AG04449 (cell line): Measurements from ENCODE around the gene PLPPR4.
A peak's percentile ranks its signal among the peaks of the same experiment; 100 is the strongest.

Experiments
- CTCF ChIA-PET: fragments of 350-600 bp; formaldehyde crosslinking; extraction: SDS; loops from one replicate; lab custom pipeline; 2021; ENCODE audit warnings: antibody characterized with exemption; lab: Yijun Ruan, JAX
- POLR2A ChIA-PET: fragments of 400-600, 350-600 bp; formaldehyde crosslinking; extraction: SDS; loops from one replicate; lab custom pipeline; 2020; ENCODE audit warnings: antibody characterized with exemption, inconsistent platforms; lab: Yijun Ruan, JAX
- DNase-seq: peaks from one replicate; pipeline ENCODE4 v3.0.0-alpha.2; 2010; ENCODE audit warnings: low read depth, low spot score
- H3K4me3 ChIP-seq: 2 replicates; pipeline ENCODE4 v1.5.1; 2011; ENCODE audit warnings: low read depth, mild to moderate bottlenecking, control low read depth, low read length
- TF ChIP-seq, protein P1 (sequence below): IDR thresholded peaks from one replicate; pipeline ENCODE4 v1.5.1; 2011; ENCODE audit warnings: mild to moderate bottlenecking, moderate library complexity, low read length, control low read depth, inconsistent platforms; ENCODE audit not compliant: insufficient read depth; ENCODE audit errors: missing control alignments

Gene PLPPR4, protein sequence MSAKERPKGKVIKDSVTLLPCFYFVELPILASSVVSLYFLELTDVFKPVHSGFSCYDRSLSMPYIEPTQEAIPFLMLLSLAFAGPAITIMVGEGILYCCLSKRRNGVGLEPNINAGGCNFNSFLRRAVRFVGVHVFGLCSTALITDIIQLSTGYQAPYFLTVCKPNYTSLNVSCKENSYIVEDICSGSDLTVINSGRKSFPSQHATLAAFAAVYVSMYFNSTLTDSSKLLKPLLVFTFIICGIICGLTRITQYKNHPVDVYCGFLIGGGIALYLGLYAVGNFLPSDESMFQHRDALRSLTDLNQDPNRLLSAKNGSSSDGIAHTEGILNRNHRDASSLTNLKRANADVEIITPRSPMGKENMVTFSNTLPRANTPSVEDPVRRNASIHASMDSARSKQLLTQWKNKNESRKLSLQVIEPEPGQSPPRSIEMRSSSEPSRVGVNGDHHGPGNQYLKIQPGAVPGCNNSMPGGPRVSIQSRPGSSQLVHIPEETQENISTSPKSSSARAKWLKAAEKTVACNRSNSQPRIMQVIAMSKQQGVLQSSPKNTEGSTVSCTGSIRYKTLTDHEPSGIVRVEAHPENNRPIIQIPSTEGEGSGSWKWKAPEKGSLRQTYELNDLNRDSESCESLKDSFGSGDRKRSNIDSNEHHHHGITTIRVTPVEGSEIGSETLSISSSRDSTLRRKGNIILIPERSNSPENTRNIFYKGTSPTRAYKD

DNA sequence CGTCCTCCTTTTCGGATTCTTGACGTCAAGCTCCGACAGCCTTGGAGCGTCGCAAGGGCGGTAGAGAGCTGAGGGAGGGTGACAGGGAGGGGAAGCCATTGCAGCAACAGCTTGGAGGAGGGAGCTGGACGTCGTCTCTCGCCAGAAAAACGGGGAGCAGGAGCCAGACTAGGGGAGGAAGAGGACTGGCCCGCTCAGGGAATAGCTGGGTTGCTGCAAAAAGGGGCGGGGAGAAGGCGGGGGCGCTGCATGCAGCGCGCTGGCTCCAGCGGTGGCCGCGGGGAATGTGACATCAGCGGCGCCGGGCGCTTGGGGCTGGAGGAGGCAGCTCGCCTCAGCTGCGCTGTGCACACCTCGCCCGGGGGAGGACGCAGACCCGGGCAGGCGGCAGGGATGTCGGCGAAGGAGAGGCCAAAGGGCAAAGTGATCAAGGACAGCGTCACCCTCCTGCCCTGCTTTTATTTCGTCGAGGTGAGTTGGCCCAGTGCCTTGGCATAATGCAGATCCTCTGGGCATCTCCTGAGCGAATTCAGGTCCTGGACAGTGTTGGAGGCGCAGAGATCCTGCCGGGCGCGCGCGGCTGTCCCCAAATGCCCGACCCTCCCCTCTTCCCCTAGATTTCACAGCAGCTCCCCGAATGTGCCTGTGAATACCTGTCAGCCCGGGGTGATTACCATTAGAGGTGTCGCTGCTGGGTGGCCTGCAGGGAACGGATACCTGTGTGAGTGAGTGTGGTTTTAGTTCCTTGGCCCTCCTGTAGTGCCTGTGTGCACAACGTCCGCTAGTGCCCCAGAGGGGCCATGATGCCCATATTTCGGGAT lies at the start of gene PLPPR4:
PLPPR4 (plus strand) TSS at position 292 of the 821 bp plus-strand sequence; CDS start at position 394, 102 bp downstream.
- TF ChIP-seq, protein P1, sequence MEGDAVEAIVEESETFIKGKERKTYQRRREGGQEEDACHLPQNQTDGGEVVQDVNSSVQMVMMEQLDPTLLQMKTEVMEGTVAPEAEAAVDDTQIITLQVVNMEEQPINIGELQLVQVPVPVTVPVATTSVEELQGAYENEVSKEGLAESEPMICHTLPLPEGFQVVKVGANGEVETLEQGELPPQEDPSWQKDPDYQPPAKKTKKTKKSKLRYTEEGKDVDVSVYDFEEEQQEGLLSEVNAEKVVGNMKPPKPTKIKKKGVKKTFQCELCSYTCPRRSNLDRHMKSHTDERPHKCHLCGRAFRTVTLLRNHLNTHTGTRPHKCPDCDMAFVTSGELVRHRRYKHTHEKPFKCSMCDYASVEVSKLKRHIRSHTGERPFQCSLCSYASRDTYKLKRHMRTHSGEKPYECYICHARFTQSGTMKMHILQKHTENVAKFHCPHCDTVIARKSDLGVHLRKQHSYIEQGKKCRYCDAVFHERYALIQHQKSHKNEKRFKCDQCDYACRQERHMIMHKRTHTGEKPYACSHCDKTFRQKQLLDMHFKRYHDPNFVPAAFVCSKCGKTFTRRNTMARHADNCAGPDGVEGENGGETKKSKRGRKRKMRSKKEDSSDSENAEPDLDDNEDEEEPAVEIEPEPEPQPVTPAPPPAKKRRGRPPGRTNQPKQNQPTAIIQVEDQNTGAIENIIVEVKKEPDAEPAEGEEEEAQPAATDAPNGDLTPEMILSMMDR = no peak
- POLR2A ChIA-PET = no interaction called here
- no peak for DNase-seq
- CTCF ChIA-PET = interaction anchor here (1.1 kb wide), 1 partner anchor 464 kb away, joined by 3 read pairs; no protein-coding TSS in a partner anchor
- peak within 1 kb of the TSS; percentile 74 for H3K4me3 ChIP-seq

DNA sequence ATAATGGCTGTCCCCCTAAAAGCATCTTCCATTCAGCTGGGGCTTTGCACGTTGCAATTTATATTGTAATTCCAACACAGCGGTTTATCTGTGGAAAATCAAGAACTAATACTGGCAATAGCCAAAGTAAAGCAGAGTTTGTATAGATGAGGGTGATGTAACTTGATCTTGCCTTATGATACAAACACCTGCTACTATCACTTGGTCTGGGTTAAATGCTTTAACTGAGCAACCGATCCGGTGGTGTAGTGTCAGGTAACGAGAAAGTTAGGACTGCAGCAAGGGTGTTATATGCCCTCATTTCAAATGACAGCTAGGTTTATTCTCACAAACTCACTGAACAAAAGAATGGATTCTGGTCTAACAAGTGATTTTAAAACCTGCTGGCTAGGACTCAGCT lies 47.3 kb upstream of the PLPPR4 start:
- DNase-seq = no peak
- H3K4me3 ChIP-seq = no peak overlapping the region
- POLR2A ChIA-PET = no interaction called here
- CTCF ChIA-PET = no interaction called here
- TF ChIP-seq, protein P1 = no peak

DNA sequence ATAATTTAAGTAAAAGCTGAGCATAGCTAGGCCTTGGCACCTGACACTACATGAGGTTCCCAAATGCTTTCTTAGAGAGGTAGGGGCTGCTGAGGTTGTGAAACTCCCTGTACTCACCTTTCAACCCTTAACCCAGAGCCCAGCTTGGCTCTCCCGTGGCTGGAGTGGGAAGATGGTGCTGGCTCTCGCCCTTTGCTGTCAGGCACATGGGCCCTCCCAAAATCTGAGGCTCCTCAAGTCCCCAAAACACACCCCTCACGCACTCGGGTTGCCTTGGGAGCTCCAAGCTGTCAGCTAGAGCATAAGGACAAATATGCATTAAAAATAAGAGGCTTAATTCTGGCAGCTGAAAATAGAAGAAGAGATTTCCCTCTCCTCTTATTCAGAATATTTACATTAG lies 46.7 kb upstream of the PLPPR4 start:
- no peak for DNase-seq
- ChIA-PET POLR2A (no interaction called here), CTCF (no interaction called here)
- TF ChIP-seq, protein P1 = no peak
- no peak overlapping the region for H3K4me3 ChIP-seq

DNA sequence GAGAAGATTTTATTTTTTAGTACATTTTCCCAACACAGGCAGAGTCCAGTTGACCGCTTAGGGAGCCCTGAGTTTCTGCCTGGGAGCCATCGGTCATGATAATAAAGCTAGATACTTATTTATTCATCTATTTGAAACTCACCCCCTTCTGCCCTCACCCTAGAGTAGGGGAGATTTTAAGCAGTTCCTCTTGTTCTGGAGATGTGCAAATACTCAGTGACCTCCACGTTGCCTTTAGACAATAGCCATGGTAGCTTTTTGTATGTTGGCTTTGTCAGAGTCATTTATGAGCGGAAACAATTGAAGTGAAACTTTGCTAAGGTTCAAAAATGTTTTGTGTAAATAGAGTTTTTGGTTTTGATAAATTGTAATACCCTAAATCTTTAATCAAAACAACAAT lies 45.7 kb upstream of the PLPPR4 start:
- no peak overlapping the region for H3K4me3 ChIP-seq
- TF ChIP-seq, protein P1 = no peak
- CTCF ChIA-PET = no interaction called here
- no peak for DNase-seq
- POLR2A ChIA-PET = no interaction called here

DNA sequence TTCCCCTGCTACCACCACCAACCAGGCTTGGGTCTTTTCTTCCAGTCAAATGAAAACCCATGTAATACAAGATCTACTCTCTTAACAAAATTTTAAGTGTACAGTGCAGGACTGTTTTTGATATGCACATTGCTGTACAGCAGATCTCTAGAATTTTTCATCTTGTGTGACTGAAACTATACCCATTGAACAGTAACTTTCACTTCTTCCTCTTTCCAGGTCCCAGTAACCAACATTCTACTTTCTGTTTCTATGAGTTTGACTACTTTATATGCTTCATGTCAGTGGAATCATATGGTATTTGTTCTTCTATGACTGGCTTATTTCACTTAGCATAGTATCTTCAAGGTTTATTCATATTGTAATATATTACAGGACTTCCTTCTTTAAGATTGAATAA lies 45.3 kb upstream of the PLPPR4 start:
- no peak for DNase-seq
- ChIA-PET CTCF (no interaction called here), POLR2A (no interaction called here)
- TF ChIP-seq, protein P1 = no peak
- H3K4me3 ChIP-seq = no peak overlapping the region
